ENCODE results near the gene TMEM14B. TPM values are rescaled to one million over a fixed set of nuclear protein-coding genes. Genes with fewer than 3 reads are reported as not detected.
"Not testable (repeated sequence)": the region's sequence is repeated elsewhere in the genome, so short reads cannot be mapped to it uniquely, and the experiment has no call there.

The TMEM14B gene
- total RNA-seq, 1 donor from 2014 or later, result 43.8 TPM

GRCh38 chr6:10745116-10745515, 2.5 kb upstream of the TMEM14B start:
- no peak for DNase-seq (ENCODE audit: low read depth in 2 of 2)

DNA sequence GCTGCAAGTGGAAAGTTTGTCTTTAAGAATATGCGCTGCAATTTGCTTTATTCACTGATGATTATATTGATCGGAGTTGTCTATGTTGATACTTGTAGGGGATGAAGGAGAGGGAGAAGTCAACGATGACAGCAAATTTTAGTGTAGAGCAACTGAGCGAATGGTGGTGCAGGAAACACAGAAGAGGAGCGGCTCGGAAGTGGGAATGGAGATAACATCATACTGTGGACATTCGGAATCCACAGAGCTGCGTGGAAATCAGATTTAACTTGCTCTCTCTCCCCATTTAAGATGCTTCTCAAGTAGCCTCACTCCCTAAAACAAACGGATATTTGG, 722 bp upstream of the TMEM14B start:
- DNase-seq (ENCODE audit: low read depth in 2 of 2), result no peak

DNA sequence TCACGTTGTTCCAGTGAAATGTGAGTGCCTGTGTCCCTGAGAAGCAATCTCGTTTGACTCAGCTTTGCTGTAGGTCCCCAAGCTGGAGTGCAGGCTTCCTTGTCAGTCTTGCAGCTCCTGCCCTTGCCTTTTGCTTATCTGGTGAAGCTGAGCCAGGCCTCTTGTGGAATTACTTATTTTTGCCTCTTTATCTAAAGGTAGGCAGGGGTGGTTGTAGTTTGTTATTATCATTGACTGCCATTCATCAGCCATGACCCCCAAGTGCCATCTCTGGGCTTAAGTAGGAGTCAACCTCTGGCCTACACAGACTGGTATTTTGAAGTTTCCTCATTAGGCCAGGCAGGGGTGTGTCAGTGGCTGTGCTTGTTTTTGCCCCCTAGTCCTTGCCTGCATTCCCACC, 2.1 kb downstream of the TMEM14B start:
- no peak for DNase-seq (ENCODE audit: low read depth in 2 of 2)

- not testable (repeated sequence) for DNase-seq (ENCODE audit: low read depth in 2 of 2)
Measured at GRCh38 chr6:10750568-10750967, 3.0 kb downstream of the TMEM14B start.

GRCh38 chr6:10751757-10752156, 4.2 kb downstream of the TMEM14B start:
- DNase-seq (ENCODE audit: low read depth in 2 of 2), result not testable (repeated sequence)

- DNase-seq (ENCODE audit: low read depth in 2 of 2), result no peak
Measured at GRCh38 chr6:10756085-10756484, 8.5 kb downstream of the TMEM14B start.

DNA sequence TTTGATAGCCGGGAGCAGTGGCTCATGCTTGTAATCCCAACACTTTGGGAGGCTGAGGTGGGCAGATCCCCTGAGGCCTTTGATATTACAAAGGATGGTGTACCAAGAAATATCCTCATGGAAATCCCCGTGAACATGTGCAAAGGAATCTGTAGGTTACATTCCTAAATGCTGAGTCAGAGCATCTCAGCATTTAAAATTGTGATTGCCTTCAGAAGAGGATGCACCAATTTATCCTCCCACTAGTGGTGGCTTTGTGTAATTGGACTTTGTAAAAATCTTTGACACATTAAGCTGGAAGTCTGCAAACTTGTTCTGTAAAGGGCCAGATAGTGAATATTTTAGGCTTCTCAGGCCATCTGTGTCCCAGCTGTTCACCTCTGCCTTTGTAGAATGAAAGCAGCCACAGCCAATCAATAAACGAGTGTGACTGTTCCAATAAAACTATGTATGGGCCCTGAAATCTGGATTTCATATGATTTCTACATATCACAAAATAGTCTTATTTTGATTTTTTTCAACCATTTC, 11.8 kb downstream of the TMEM14B start:
- peak; percentile 80 to 89 for DNase-seq (ENCODE audit: low read depth in 2 of 2)

GRCh38 chr6:10759884-10760329, 12.3 kb downstream of the TMEM14B start:
- peak in 1 of 2 donors; percentile 83 for DNase-seq (ENCODE audit: low read depth in 2 of 2)

DNA sequence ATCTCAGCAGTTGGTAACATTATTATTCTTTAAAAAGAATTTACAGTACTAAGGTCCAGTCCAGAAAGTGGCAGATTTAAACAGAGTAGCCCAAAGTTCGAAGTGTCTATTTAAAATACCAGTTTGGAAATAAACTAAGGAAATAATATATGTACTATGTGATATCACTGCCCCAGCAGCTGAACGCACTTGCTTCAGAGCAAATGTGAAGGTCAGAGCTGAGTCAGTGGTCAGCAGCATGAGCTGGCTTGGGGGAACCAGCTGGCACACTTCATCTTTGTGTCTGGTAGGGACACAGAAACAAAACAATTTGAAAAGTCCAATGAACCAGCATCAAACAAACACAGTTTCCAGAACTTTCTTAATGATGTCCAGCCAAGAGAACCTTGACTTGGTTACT, 15.4 kb downstream of the TMEM14B start:
- DNase-seq (ENCODE audit: low read depth in 2 of 2), result peak in 1 of 2 donors; percentile 84

DNA sequence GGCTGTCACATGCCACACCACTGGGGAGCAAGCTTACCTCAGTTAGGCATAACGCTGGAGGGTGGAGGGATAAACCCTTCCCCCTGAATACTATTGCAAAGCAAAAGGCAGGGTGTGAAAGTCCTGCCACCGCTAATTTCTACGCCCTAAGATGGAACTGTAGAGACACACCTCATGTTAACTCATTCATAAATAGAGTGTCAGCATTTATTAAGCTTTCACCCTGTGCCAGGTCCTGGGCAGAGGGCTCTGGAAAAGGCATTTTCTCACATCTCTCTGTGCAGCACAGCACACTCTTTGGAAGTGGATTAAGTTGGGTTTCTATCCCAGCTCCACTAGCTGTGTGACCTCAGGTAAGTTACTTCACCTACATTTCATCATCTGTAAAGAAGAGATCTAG, 21.8 kb downstream of the TMEM14B start:
- DNase-seq (ENCODE audit: low read depth in 2 of 2), result no peak

DNA sequence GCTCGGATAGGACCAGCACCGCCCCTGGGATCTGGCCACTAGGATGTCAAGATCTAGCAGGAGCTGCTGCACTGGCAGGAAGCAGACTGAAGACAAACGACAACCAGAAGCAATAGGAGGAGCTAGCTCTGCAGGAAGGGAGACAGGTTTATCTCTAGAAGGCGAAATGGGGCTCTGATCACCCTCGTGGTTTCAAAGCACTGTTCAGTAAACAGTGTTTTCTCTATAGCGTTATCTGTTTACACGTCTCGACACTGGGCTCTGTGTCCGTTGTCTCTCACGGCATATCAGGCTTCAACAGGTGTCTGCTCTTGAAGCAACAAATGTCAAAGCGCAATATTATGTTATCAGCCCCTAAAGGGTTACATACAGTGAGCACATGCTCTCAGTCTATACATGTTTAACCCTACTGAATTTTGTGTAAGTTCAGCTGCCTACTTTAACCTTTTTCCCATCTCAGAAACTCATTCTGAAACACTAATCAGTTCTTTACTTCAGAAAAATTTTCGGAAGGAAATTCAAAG, 23.8 kb downstream of the TMEM14B start:
- DNase-seq (ENCODE audit: low read depth in 2 of 2), result no peak

- DNase-seq (ENCODE audit: low read depth in 2 of 2), result no peak
Measured at GRCh38 chr6:10778230-10778629, 30.6 kb downstream of the TMEM14B start.

GRCh38 chr6:10779076-10779475, 31.5 kb downstream of the TMEM14B start:
- DNase-seq (ENCODE audit: low read depth in 2 of 2), result no peak

GRCh38 chr6:10791673-10792072, 44.1 kb downstream of the TMEM14B start:
- no peak for DNase-seq (ENCODE audit: low read depth in 2 of 2)

DNA sequence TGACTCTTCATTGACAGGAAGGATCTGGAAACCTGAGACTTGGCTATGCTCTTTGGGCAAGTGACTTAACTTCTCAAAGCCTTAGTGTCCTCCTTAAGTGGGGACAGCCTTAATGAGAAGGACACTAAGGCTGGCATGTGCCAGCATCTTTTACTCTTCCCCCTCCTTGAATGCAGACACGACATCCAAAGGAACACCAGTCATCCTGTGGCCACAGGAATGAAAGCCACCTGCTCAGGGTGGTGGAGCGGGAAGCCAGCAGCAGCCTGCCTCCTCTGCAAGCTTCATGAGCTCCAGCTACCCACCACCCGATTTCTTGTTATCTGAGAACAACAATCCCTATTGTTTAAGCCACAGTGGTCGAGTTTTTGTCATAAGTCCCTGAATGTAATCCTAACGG, 44.5 kb downstream of the TMEM14B start:
- DNase-seq (ENCODE audit: low read depth in 2 of 2), result no peak

- DNase-seq (ENCODE audit: low read depth in 2 of 2), result no peak
Measured at GRCh38 chr6:10793035-10793434, 45.4 kb downstream of the TMEM14B start.

- peak in 1 of 2 donors; percentile 26 for DNase-seq (ENCODE audit: low read depth in 2 of 2)
Measured at GRCh38 chr6:10793695-10794094, 46.1 kb downstream of the TMEM14B start.

GRCh38 chr6:10794239-10794638, 46.6 kb downstream of the TMEM14B start:
- DNase-seq (ENCODE audit: low read depth in 2 of 2), result no peak

GRCh38 chr6:10800810-10801209, 53.2 kb downstream of the TMEM14B start:
- DNase-seq (ENCODE audit: low read depth in 2 of 2), result peak; percentile 26 to 31

DNA sequence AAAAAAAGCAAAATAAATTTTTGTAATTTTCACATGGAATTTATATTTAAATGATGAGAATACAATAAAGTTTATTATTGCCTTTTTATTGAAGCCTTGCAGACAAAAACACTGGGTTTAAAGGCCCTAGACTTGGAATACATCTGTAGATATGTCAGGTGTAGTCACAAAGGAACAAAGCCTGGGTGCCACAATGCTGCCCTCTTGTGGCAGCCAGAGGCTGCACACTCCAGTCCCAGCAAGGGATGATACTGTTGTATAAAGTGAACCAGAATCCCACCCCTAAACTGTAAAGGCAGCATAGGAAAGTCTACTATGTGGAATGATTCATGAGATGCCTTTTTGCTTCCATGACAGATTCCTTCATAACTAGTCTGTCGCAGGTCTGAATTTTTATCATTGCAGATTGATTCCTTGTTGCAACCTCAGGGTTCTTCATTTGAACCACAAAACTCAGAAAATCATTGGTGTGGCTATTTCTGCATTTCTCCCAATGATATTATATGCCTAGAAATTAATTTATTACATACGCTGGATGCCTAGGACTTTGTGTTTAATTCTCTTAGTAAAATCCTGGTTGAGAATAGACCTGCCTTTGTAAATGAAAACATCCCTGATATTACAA, 53.7 kb downstream of the TMEM14B start:
- peak; percentile 62 to 75 for DNase-seq (ENCODE audit: low read depth in 2 of 2)

Measured in lung microvascular endothelial cell (primary cell).